IMR-90 (cell line): Measurements from ENCODE around the gene MTPN. TPM values are rescaled to one million over a fixed set of nuclear protein-coding genes. Genes with fewer than 3 reads are reported as not detected.

Experiments used
- ATAC-seq: fragments of 200-7000 bp; cut with Tn5 transposase; 2 replicates; pipeline ENCODE4 v1.9.1; 2020; ENCODE audit warnings: low read depth, mild to moderate bottlenecking, moderate library complexity
- BruUV-seq: library from RNA; stranded (reverse); fragments of 400-500 nt; replicated peaks from 2 replicates; lab custom pipeline; 2021; lab: Mats Ljungman, UMichigan
- CTCF ChIA-PET: fragments of 300-600 bp; formaldehyde crosslinking; extraction: SDS; loops from one replicate; lab custom pipeline; 2021; ENCODE audit warnings: antibody characterized with exemption; lab: Yijun Ruan, JAX
- POLR2A ChIA-PET: fragments of 300-600 bp; sonication (Branson Sonifier 250); formaldehyde crosslinking; loops from one replicate; lab custom pipeline; 2022; ENCODE audit warnings: antibody characterized with exemption; ENCODE audit not compliant: unreplicated experiment; lab: Charles Lee
- DNase-seq: peaks from one replicate; pipeline ENCODE4 v3.0.0; 2013
- H2AFZ ChIP-seq: replicated peaks from 2 replicates; pipeline ENCODE3; 2013; ENCODE audit warnings: low read length, mild to moderate bottlenecking; ENCODE audit not compliant: poor library complexity
- H2AK5ac ChIP-seq: 2 replicates; pipeline ENCODE4 v1.6.1; 2013; ENCODE audit warnings: low read depth, low read length, inconsistent platforms
- H2AK9ac ChIP-seq: replicated peaks from 2 replicates; pipeline ENCODE3; 2013; ENCODE audit warnings: mild to moderate bottlenecking, low read depth, low read length, moderate library complexity; ENCODE audit not compliant: poor library complexity
- H2BK120ac ChIP-seq: 2 replicates; pipeline ENCODE4 v1.6.1; 2013; ENCODE audit warnings: low read depth, low read length, inconsistent platforms
- H2BK15ac ChIP-seq: 3 replicates; pipeline ENCODE4 v1.6.1; 2013; ENCODE audit warnings: low read depth, low read length, inconsistent platforms
- H2BK20ac ChIP-seq: 2 replicates; pipeline ENCODE4 v1.6.1; 2013; ENCODE audit warnings: low read depth, mild to moderate bottlenecking, inconsistent platforms, low read length, moderate library complexity
- H2BK5ac ChIP-seq: 2 replicates; pipeline ENCODE4 v1.6.1; 2013; ENCODE audit warnings: mild to moderate bottlenecking, low read depth, low read length, inconsistent platforms; ENCODE audit not compliant: poor library complexity, severe bottlenecking
- H3K14ac ChIP-seq: replicated peaks from 2 replicates; pipeline ENCODE4 v1.6.1; 2013; ENCODE audit warnings: low read depth, low read length, inconsistent platforms
- H3K18ac ChIP-seq: 2 replicates; pipeline ENCODE4 v1.6.1; 2013; ENCODE audit warnings: low read depth, low read length, control low read depth
- H3K23ac ChIP-seq: 2 replicates; pipeline ENCODE4 v1.6.1; 2013; ENCODE audit warnings: low read depth, low read length, inconsistent platforms
- H3K27ac ChIP-seq: 2 replicates; pipeline ENCODE4 v1.5.1; 2013; ENCODE audit warnings: mild to moderate bottlenecking, control low read depth, low read length; ENCODE audit not compliant: insufficient read depth
- H3K27me3 ChIP-seq: 2 replicates; pipeline ENCODE4 v1.6.1; 2013; ENCODE audit warnings: low read length; ENCODE audit not compliant: control insufficient read depth, insufficient read depth
- H3K36me3 ChIP-seq: 2 replicates; pipeline ENCODE4 v1.6.1; 2013; ENCODE audit warnings: low read length, mixed read lengths; ENCODE audit not compliant: control insufficient read depth, insufficient read depth
- H3K4ac ChIP-seq: 2 replicates; pipeline ENCODE4 v1.6.1; 2013; ENCODE audit warnings: low read depth, low read length, inconsistent platforms
- H3K4me1 ChIP-seq: 2 replicates; pipeline ENCODE4 v1.6.1; 2013; ENCODE audit warnings: low read length, mixed read lengths; ENCODE audit not compliant: control insufficient read depth, insufficient read depth
- H3K4me2 ChIP-seq: 2 replicates; pipeline ENCODE4 v1.6.1; 2013; ENCODE audit warnings: low read depth, mild to moderate bottlenecking, control low read depth, low read length, moderate library complexity
- H3K4me3 ChIP-seq: 2 replicates; pipeline ENCODE4 v1.5.1; 2013; ENCODE audit warnings: low read depth, mild to moderate bottlenecking, control low read depth, low read length, moderate library complexity; ENCODE audit not compliant: insufficient read depth
- H3K56ac ChIP-seq: 2 replicates; pipeline ENCODE4 v1.6.1; 2013; ENCODE audit warnings: low read length, inconsistent platforms; ENCODE audit not compliant: insufficient read depth; ENCODE audit errors: extremely low read depth
- H3K79me1 ChIP-seq, 2 experiments: 2 replicates each; pipeline ENCODE4 v1.6.1; 2013; ENCODE audit warnings: low read length in 2 of 2, inconsistent platforms in 1 of 2, low read depth in 1 of 2
- H3K9ac ChIP-seq: 2 replicates; pipeline ENCODE4 v1.6.1; 2013; ENCODE audit warnings: low read depth, low read length, control low read depth
- H3K9me1 ChIP-seq: 2 replicates; pipeline ENCODE4 v1.6.1; 2013; ENCODE audit warnings: low read length, inconsistent platforms; ENCODE audit not compliant: insufficient read depth
- H3K9me3 ChIP-seq: 2 replicates; pipeline ENCODE4 v1.6.1; 2013; ENCODE audit warnings: low read length; ENCODE audit not compliant: control insufficient read depth, insufficient read depth
- H4K20me1 ChIP-seq: 2 replicates; pipeline ENCODE4 v1.6.1; 2013; ENCODE audit warnings: low read length, inconsistent platforms; ENCODE audit not compliant: insufficient read depth
- H4K5ac ChIP-seq: 2 replicates; pipeline ENCODE4 v1.6.1; 2013; ENCODE audit warnings: mild to moderate bottlenecking, low read depth, low read length, control low read depth
- H4K8ac ChIP-seq, 2 experiments: 2 replicates each; pipeline ENCODE4 v1.6.1; 2013; ENCODE audit warnings: low read depth in 2 of 2, low read length in 2 of 2, control low read depth in 1 of 2, inconsistent platforms in 1 of 2
- H4K91ac ChIP-seq: 2 replicates; pipeline ENCODE4 v1.6.1; 2013; ENCODE audit warnings: low read depth, low read length, inconsistent platforms; ENCODE audit not compliant: insufficient read depth
- BHLHE40 ChIP-seq: fragments of 150-350 bp; IDR thresholded peaks from 2 replicates; pipeline ENCODE4 v1.6.1; 2016; ENCODE audit warnings: mild to moderate bottlenecking, low read depth, low read length
- CEBPB ChIP-seq: IDR thresholded peaks from 2 replicates; pipeline ENCODE4 v1.6.1; 2012; ENCODE audit warnings: low read depth, low read length, improper control_type of control experiment
- CHD1 ChIP-seq: IDR thresholded peaks from 2 replicates; pipeline ENCODE4 v1.6.1; 2012; ENCODE audit warnings: low read depth, low read length, improper control_type of control experiment
- CTCF ChIP-seq: conservative IDR thresholded peaks from 2 replicates; pipeline ENCODE4 v1.5.1; 2012; ENCODE audit warnings: mild to moderate bottlenecking, low read depth, low read length, improper control_type of control experiment
- ELK1 ChIP-seq: fragments of 150-350 bp; IDR thresholded peaks from 2 replicates; pipeline ENCODE4 v1.6.1; 2016; ENCODE audit warnings: low read depth, mild to moderate bottlenecking, low read length, moderate library complexity, borderline replicate concordance
- FOS ChIP-seq: fragments of 150-350 bp; IDR thresholded peaks from 2 replicates; pipeline ENCODE4 v1.6.1; 2016; ENCODE audit warnings: low read depth, low read length
- MAFK ChIP-seq: IDR thresholded peaks from 2 replicates; pipeline ENCODE4 v1.6.1; 2012; ENCODE audit warnings: low read depth, low read length, improper control_type of control experiment
- MAZ ChIP-seq: IDR thresholded peaks from 2 replicates; pipeline ENCODE4 v1.6.1; 2012; ENCODE audit warnings: low read depth, mild to moderate bottlenecking, low read length, improper control_type of control experiment, moderate library complexity, borderline replicate concordance
- MXI1 ChIP-seq: IDR thresholded peaks from 2 replicates; pipeline ENCODE4 v1.6.1; 2012; ENCODE audit warnings: low read depth, mild to moderate bottlenecking, low read length, moderate library complexity, borderline replicate concordance
- NFE2L2 ChIP-seq: fragments of 150-350 bp; IDR thresholded peaks from 2 replicates; pipeline ENCODE4 v1.6.1; 2016; ENCODE audit warnings: low read depth, mild to moderate bottlenecking, low read length
- POLR2A ChIP-seq: IDR thresholded peaks from 2 replicates; pipeline ENCODE4 v1.6.1; 2012; ENCODE audit warnings: mild to moderate bottlenecking, low read depth, low read length
- RAD21 ChIP-seq: IDR thresholded peaks from 2 replicates; pipeline ENCODE4 v1.6.1; 2012; ENCODE audit warnings: low read length, improper control_type of control experiment
- RCOR1 ChIP-seq: IDR thresholded peaks from 2 replicates; pipeline ENCODE4 v1.6.1; 2012; ENCODE audit warnings: mild to moderate bottlenecking, low read length, improper control_type of control experiment; ENCODE audit not compliant: insufficient replicate concordance
- RFX5 ChIP-seq: IDR thresholded peaks from 2 replicates; pipeline ENCODE4 v1.8.0; 2012; ENCODE audit warnings: low read depth, mild to moderate bottlenecking, low read length, moderate library complexity
- SMC3 ChIP-seq: fragments of 150-350 bp; IDR thresholded peaks from 2 replicates; pipeline ENCODE4 v1.6.1; 2016; ENCODE audit warnings: low read depth, mild to moderate bottlenecking, antibody characterized with exemption, low read length, moderate library complexity
- USF2 ChIP-seq: fragments of 150-350 bp; IDR thresholded peaks from 2 replicates; pipeline ENCODE4 v1.6.1; 2017; ENCODE audit warnings: mild to moderate bottlenecking, antibody characterized with exemption, low read length, low read depth
- dilution Hi-C: fragments of 300-500 bp; cut with HindIII; formaldehyde crosslinking; loops from one replicate; pipeline ENCODE4 v1.14.3; 2018; ENCODE audit warnings: low sequenced_read_pairs; ENCODE audit not compliant: unreplicated experiment
- in situ Hi-C: fragments of 300-500 bp; cut with MboI; formaldehyde crosslinking; loops from 3 replicates; pipeline ENCODE4 v1.14.3; 2019; ENCODE audit warnings: low sequenced_read_pairs, inconsistent platforms, mixed read lengths
- intact Hi-C: fragments of 100-400 bp; cut with micrococcal nuclease; formaldehyde crosslinking; loops from 2 replicates; pipeline ENCODE4 v1.10.0; 2022
- polyA plus RNA-seq, 3 experiments: library from polyadenylated mRNA; depleted of rRNA; stranded (reverse); fragments of >200 nt; gene quantifications; 2 replicates each; pipeline ENCODE4 v1.2.3, GENCODE V29; 2012; ENCODE audit warnings: low replicate concordance in 1 of 3
- total RNA-seq: library from RNA; depleted of rRNA; stranded (reverse); fragments of >200 nt; gene quantifications from 2 replicates; pipeline ENCODE4 v1.2.3, GENCODE V29; 2012

Gene MTPN
- total and polyA plus RNA-seq, 2 of the 4 experiments (the other 2 are of a cell fraction) = 58.8 to 94.4 TPM

GRCh38 chr7:135950429-135950828 is 26.7 kb downstream of the MTPN start:
- Histone ChIP-seq H4K5ac (no peak overlapping the region), H4K20me1 (peaks cover 15% of the 10 kb centered on the region), H3K18ac (no peak overlapping the region), H2BK20ac (no peak overlapping the region), H3K9me1 (peaks cover 2% of the 10 kb centered on the region; the same call in 1 of the 2 replicates), H3K4ac (no peak overlapping the region), H2AK9ac (no peak overlapping the region), H3K79me1 (peaks cover 19 to 47% of the 10 kb centered on the region in 2 experiments), H3K9me3 (no peaks in the 10 kb centered on the region), H3K56ac (no peak overlapping the region), H2BK15ac (no peak overlapping the region), H3K9ac (no peak overlapping the region), H4K8ac (no peak overlapping the region), H3K4me3 (no peak overlapping the region), H3K27me3 (no peaks in the 10 kb centered on the region), H3K36me3 (peaks cover 15% of the 10 kb centered on the region), H3K4me1 (no peaks in the 10 kb centered on the region), H2AFZ (no peak overlapping the region), H2BK5ac (no peak overlapping the region), H2AK5ac (no peak overlapping the region), H2BK120ac (no peak overlapping the region), H3K14ac (no peak overlapping the region), H3K4me2 (no peak overlapping the region), H3K27ac (no peak overlapping the region), H3K23ac (no peak overlapping the region), H4K91ac (no peak overlapping the region)
- BruUV-seq = no TSS peak
- ATAC-seq (no peak), DNase-seq (no peak)
- CTCF ChIA-PET = interaction anchor here (1.4 kb wide), 1 partner anchor 9 kb away, joined by 3 read pairs; no protein-coding TSS in a partner anchor
- dilution Hi-C loops = no loop called here
- POLR2A ChIA-PET = no interaction called here
- in situ Hi-C loops = no loop called here
- intact Hi-C loops = no loop called here
- TF ChIP-seq NFE2L2 (no peak), FOS (no peak), RCOR1 (no peak), BHLHE40 (no peak), ELK1 (no peak), USF2 (no peak), POLR2A (no peak), RAD21 (no peak), CEBPB (no peak), MXI1 (no peak), RFX5 (no peak), CTCF (no peak), MAFK (no peak), CHD1 (no peak), MAZ (no peak), SMC3 (no peak)
